T47D (cell line): ENCODE measurements around the gene NADK2.
"Not testable (repeated sequence)": the region's sequence is repeated elsewhere in the genome, so short reads cannot be mapped to it uniquely, and the experiment has no call there.

Source experiments
- DNase-seq, 2 experiments: peaks; one replicate each; pipeline versions ENCODE4 v3.0.0 to v3.0.0-alpha.2; 2011 to 2012; ENCODE audit warnings: low read depth in 1 of 2, low spot score in 1 of 2
- JUND ChIP-seq: IDR thresholded peaks from 2 replicates; pipeline ENCODE4 v1.6.1; 2012; ENCODE audit warnings: low read depth
- in situ Hi-C: cut with HindIII; loops from 2 replicates; pipeline ENCODE4 v1.10.0; 2016; ENCODE audit warnings: low sequenced_read_pairs, low pct_unique_long_range_greater_than_20kb

The NADK2 gene

GRCh38 chr5:36241631-36242533 lies at the start of gene NADK2:
Gene NADK2 (minus strand): TSS chr5:36241925. CDS start chr5:36241798, 127 bp downstream.
- DNase-seq: peak; percentile 93 to 98
- no peak for TF ChIP-seq JUND
- in situ Hi-C loops: no loop called here

- no peak for TF ChIP-seq JUND
- DNase-seq: peak in 1 of 2 experiments; percentile 86
- in situ Hi-C loops: no loop called here
Measured at GRCh38 chr5:36285837-36286615, 44.3 kb upstream of the NADK2 start.

GRCh38 chr5:36283775-36284174 lies 42.0 kb upstream of the NADK2 start:
- DNase-seq, in situ Hi-C loops: not testable (repeated sequence)

- in situ Hi-C loops: no loop called here
- TF ChIP-seq JUND: no peak
- DNase-seq: peak in 1 of 2 experiments; percentile 60
Measured at GRCh38 chr5:36281626-36282025, 39.9 kb upstream of the NADK2 start.

GRCh38 chr5:36279054-36279698 lies 37.5 kb upstream of the NADK2 start:
- in situ Hi-C loops: no loop called here
- TF ChIP-seq JUND: no peak
- DNase-seq: no peak

- DNase-seq: no peak
- TF ChIP-seq JUND: no peak
- in situ Hi-C loops: no loop called here
Measured at GRCh38 chr5:36277521-36278176, 35.9 kb upstream of the NADK2 start.

GRCh38 chr5:36276864-36277263 lies 35.1 kb upstream of the NADK2 start:
- in situ Hi-C loops: no loop called here
- no peak for DNase-seq
- TF ChIP-seq JUND: no peak

GRCh38 chr5:36273809-36274526 lies 32.2 kb upstream of the NADK2 start:
- in situ Hi-C loops: no loop called here
- no peak for TF ChIP-seq JUND
- no peak for DNase-seq

- TF ChIP-seq JUND: no peak
- in situ Hi-C loops: no loop called here
- DNase-seq: no peak
Measured at GRCh38 chr5:36272136-36272690, 30.5 kb upstream of the NADK2 start.

GRCh38 chr5:36270876-36271575 lies 29.3 kb upstream of the NADK2 start:
- no peak for DNase-seq
- in situ Hi-C loops: no loop called here
- TF ChIP-seq JUND: no peak

- TF ChIP-seq JUND: no peak
- in situ Hi-C loops: no loop called here
- DNase-seq: no peak
Measured at GRCh38 chr5:36270175-36270574, 28.4 kb upstream of the NADK2 start.
